Upper lobe of right lung (tissue), 1 donor: ENCODE results near the gene MEFV. TPM values are rescaled to one million over a fixed set of nuclear protein-coding genes. Genes with fewer than 3 reads are reported as not detected.

Experiments used
- ATAC-seq: fragments of 200-7000 bp; cut with Tn5 transposase; one replicate; pipeline ENCODE4 v1.9.1; 2020; ENCODE audit warnings: mild to moderate bottlenecking, moderate library complexity
- DNase-seq: peaks from one replicate; pipeline ENCODE4 v3.0.0-alpha.2; 2020
- H3K27ac ChIP-seq: fragments of 200-600 bp; one replicate; pipeline ENCODE4 v1.8.0; 2022
- H3K27me3 ChIP-seq: fragments of 200-600 bp; one replicate; pipeline ENCODE4 v1.8.0; 2022; ENCODE audit warnings: mild to moderate bottlenecking
- H3K36me3 ChIP-seq: fragments of 200-600 bp; one replicate; pipeline ENCODE4 v1.8.0; 2022
- H3K4me1 ChIP-seq: fragments of 200-600 bp; one replicate; pipeline ENCODE4 v1.8.0; 2022
- H3K4me3 ChIP-seq: fragments of 200-600 bp; one replicate; pipeline ENCODE4 v1.8.0; 2022; ENCODE audit warnings: mild to moderate bottlenecking
- H3K9me3 ChIP-seq: fragments of 200-600 bp; one replicate; pipeline ENCODE4 v1.8.0; 2022
- CTCF ChIP-seq: fragments of 200-600 bp; IDR thresholded peaks from one replicate; pipeline ENCODE4 v1.8.0; 2022; ENCODE audit warnings: antibody characterized with exemption
- intact Hi-C: fragments of 100-400 bp; cut with DNase I; formaldehyde crosslinking; loops from one replicate; pipeline ENCODE4 v1.11.0; 2022
- total RNA-seq: library from RNA; stranded (reverse); fragmentation: NEBNext Ultra II Directional; extraction: Animal tissue kit (Norgen Biotek cat#: 25700); gene quantifications from one replicate; pipeline ENCODE4 v1.2.1, GENCODE V29; 2021
- donor health status: DM: no; HTN: yes; CAD: no; lungs with severe emphysema.

Gene MEFV
- total RNA-seq, 1 donor from 2014 or later = 8.3 TPM

- intact Hi-C loops = no loop called here
- no peak for DNase-seq
- no peak for ATAC-seq
- Histone ChIP-seq H3K4me3 (no peak overlapping the region), H3K4me1 (no peaks in the 10 kb centered on the region), H3K27me3 (no peaks in the 10 kb centered on the region), H3K9me3 (no peaks in the 10 kb centered on the region), H3K27ac (no peak overlapping the region), H3K36me3 (no peaks in the 10 kb centered on the region)
- no peak for TF ChIP-seq CTCF
These were observed 14.7 kb downstream of the MEFV start for GRCh38 chr16:3241761-3242160.

GRCh38 chr16:3235856-3236669 lies 20.4 kb downstream of the MEFV start:
- Histone ChIP-seq H3K4me3 (no peak overlapping the region), H3K27me3 (no peaks in the 10 kb centered on the region), H3K9me3 (no peaks in the 10 kb centered on the region), H3K4me1 (no peaks in the 10 kb centered on the region), H3K27ac (no peak overlapping the region), H3K36me3 (peaks cover 19% of the 10 kb centered on the region)
- DNase-seq = peak; percentile 84
- TF ChIP-seq CTCF = no peak
- peak; percentile 48 for ATAC-seq
- intact Hi-C loops = no loop called here

- Histone ChIP-seq H3K36me3 (peaks cover 30% of the 10 kb centered on the region), H3K9me3 (no peaks in the 10 kb centered on the region), H3K4me3 (peak within 1 kb of the TSS; percentile 88), H3K27me3 (no peaks in the 10 kb centered on the region), H3K27ac (peak within 1 kb of the TSS; percentile 97), H3K4me1 (no peaks in the 10 kb centered on the region)
- DNase-seq (peak; percentile 98), ATAC-seq (peak; percentile 98)
- intact Hi-C loops = no loop called here
- no peak for TF ChIP-seq CTCF
These were observed 21.4 kb downstream of the MEFV start, which contains the start of gene ZNF200 for GRCh38 chr16:3234857-3235561. Gene ZNF200, minus strand, starts transcription at chr16:3235158. Its CDS starts 1,403 bp downstream, at chr16:3233755.

- DNase-seq (no peak), ATAC-seq (no peak)
- Histone ChIP-seq H3K36me3 (peaks cover 33% of the 10 kb centered on the region), H3K4me1 (no peaks in the 10 kb centered on the region), H3K27ac (peak overlapping the region; percentile 97), H3K4me3 (peak overlapping the region; percentile 88), H3K9me3 (no peaks in the 10 kb centered on the region), H3K27me3 (no peaks in the 10 kb centered on the region)
- intact Hi-C loops = no loop called here
- TF ChIP-seq CTCF = no peak
These were observed 21.9 kb downstream of the MEFV start for GRCh38 chr16:3234543-3234856.

GRCh38 chr16:3223913-3224515 lies 32.4 kb downstream of the MEFV start:
- DNase-seq = no peak
- Histone ChIP-seq H3K27ac (no peak overlapping the region), H3K4me3 (no peak overlapping the region), H3K27me3 (no peaks in the 10 kb centered on the region), H3K36me3 (peaks cover 30% of the 10 kb centered on the region), H3K9me3 (peaks cover 69% of the 10 kb centered on the region), H3K4me1 (no peaks in the 10 kb centered on the region)
- intact Hi-C loops = no loop called here
- TF ChIP-seq CTCF = no peak
- no peak for ATAC-seq
